ENCODE measurements around the gene PPAN.

PPAN gene

GRCh38 chr19:10142701-10143375, 36.7 kb downstream of the PPAN start:
- no peak for DNase-seq

- DNase-seq: no peak
Measured at GRCh38 chr19:10143681-10144080, 37.5 kb downstream of the PPAN start.

GRCh38 chr19:10144361-10144760, 38.2 kb downstream of the PPAN start:
- DNase-seq: no peak

- no peak for DNase-seq
Measured at GRCh38 chr19:10145031-10145430, 38.9 kb downstream of the PPAN start.

GRCh38 chr19:10146142-10146541, 40.0 kb downstream of the PPAN start:
- DNase-seq: no peak

- DNase-seq: no peak
Measured at GRCh38 chr19:10149427-10149826, 43.3 kb downstream of the PPAN start.

GRCh38 chr19:10151521-10151920, 45.4 kb downstream of the PPAN start:
- DNase-seq: no peak

- DNase-seq: no peak
Measured at GRCh38 chr19:10152100-10152499, 45.9 kb downstream of the PPAN start.

- no peak for DNase-seq
Measured at GRCh38 chr19:10155839-10156238, 49.7 kb downstream of the PPAN start.

- DNase-seq: no peak
Measured at GRCh38 chr19:10158071-10158470, 51.9 kb downstream of the PPAN start.

- no peak for DNase-seq
Measured at GRCh38 chr19:10158485-10158884, 52.3 kb downstream of the PPAN start.

GRCh38 chr19:10159610-10160009, 53.4 kb downstream of the PPAN start:
- no peak for DNase-seq
